ENCODE data around the gene FGF1. TPM values are rescaled to one million over a fixed set of nuclear protein-coding genes. Genes with fewer than 3 reads are reported as not detected.
A peak's percentile ranks its signal among the peaks of the same experiment; 100 is the strongest.

The FGF1 gene
- total and polyA plus RNA-seq, 11 donors = 8.7 to 74.7 (median 49.0) TPM

- TF ChIP-seq CTCF (IDR thresholded peaks at IDR 0.05) (no peak), POLR2A (IDR thresholded peaks at IDR 0.05) (no peak)
- intact Hi-C loops (cut with DNase I) = no loop called here
- DNase-seq (no peak), ATAC-seq (no peak)
- Histone ChIP-seq H3K27me3 (no peaks in the 10 kb centered on the region), H3K9me3 (no peaks in the 10 kb centered on the region), H3K4me1 (peaks cover 0 to 65% (median 52%) of the 10 kb centered on the region in 12 donors), H3K36me3 (peaks cover 0 to 7% (median 0%) of the 10 kb centered on the region in 9 donors), H3K27ac (peak overlapping the region in 11 of 12 donors; percentile 23 to 89 (median 76)), H3K4me3 (peak overlapping the region in 2 of 12 donors; percentile 24 to 32)
- WGBS, 4 donors = 75 to 85% (median 77%) methylated on average over 5 of the region's 5 CpGs
Measured at GRCh38 chr5:142683881-142684505, 1.9 kb downstream of the FGF1 start.

GRCh38 chr5:142683116-142683515 is 2.8 kb downstream of the FGF1 start:
- TF ChIP-seq CTCF (IDR thresholded peaks at IDR 0.05) = no peak
- TF ChIP-seq POLR2A (IDR thresholded peaks at IDR 0.05) = no peak

GRCh38 chr5:142680605-142681259 is 5.2 kb downstream of the FGF1 start:
- WGBS, 4 donors = 79 to 96% (median 89%) methylated on average over 5 of the region's 5 CpGs
- Histone ChIP-seq H3K9me3 (no peaks in the 10 kb centered on the region), H3K27me3 (no peaks in the 10 kb centered on the region), H3K36me3 (peaks cover 0 to 10% (median 0%) of the 10 kb centered on the region in 9 donors), H3K4me3 (no peak overlapping the region), H3K4me1 (peaks cover 0 to 52% (median 31%) of the 10 kb centered on the region in 12 donors), H3K27ac (no peak overlapping the region)
- intact Hi-C loops (cut with DNase I) = no loop called here
- ATAC-seq (no peak), DNase-seq (no peak)
- no peak for TF ChIP-seq POLR2A (IDR thresholded peaks at IDR 0.05)
- TF ChIP-seq CTCF (IDR thresholded peaks at IDR 0.05) = no peak

More at GRCh38 chr5:142683116-142683515, 2.8 kb downstream of the FGF1 start:
- DNase-seq = no peak
- Histone ChIP-seq H3K36me3 (peaks cover 0 to 7% (median 0%) of the 10 kb centered on the region in 9 donors), H3K27me3 (no peaks in the 10 kb centered on the region), H3K4me1 (peaks cover 0 to 57% (median 46%) of the 10 kb centered on the region in 12 donors), H3K4me3 (no peak overlapping the region), H3K9me3 (no peaks in the 10 kb centered on the region), H3K27ac (peak overlapping the region in 1 of 12 donors; percentile 73)
- 72 to 90% (median 82%) methylated on average over 1 to 3 of the region's 3 CpGs for WGBS, 4 donors
- intact Hi-C loops (cut with DNase I) = no loop called here
- ATAC-seq = no peak

GRCh38 chr5:142679744-142680143 is 6.1 kb downstream of the FGF1 start:
- Histone ChIP-seq H3K27me3 (no peaks in the 10 kb centered on the region), H3K27ac (no peak overlapping the region), H3K4me1 (peaks cover 0 to 52% (median 31%) of the 10 kb centered on the region in 12 donors), H3K9me3 (no peaks in the 10 kb centered on the region), H3K36me3 (peaks cover 0 to 10% (median 0%) of the 10 kb centered on the region in 9 donors), H3K4me3 (no peak overlapping the region)
- 93 to 100% (median 96%) methylated on average over 2 of the region's 2 CpGs for WGBS, 4 donors
- DNase-seq (no peak), ATAC-seq (no peak)
- intact Hi-C loops (cut with DNase I) = no loop called here
- TF ChIP-seq CTCF (IDR thresholded peaks at IDR 0.05) = no peak
- no peak for TF ChIP-seq POLR2A (IDR thresholded peaks at IDR 0.05)

All from heart left ventricle (tissue), 16 donors.